SW 1271 (cell line): Measurements from ENCODE around the gene SF1.

Experiments used
- DNase-seq, 2 experiments: peaks; one replicate each; lab custom pipeline; 2025; lab: John Stamatoyannopoulos, UW

SF1 gene

GRCh38 chr11:64745189-64745520 lies 33.2 kb downstream of the SF1 start:
- DNase-seq, result no peak

DNA sequence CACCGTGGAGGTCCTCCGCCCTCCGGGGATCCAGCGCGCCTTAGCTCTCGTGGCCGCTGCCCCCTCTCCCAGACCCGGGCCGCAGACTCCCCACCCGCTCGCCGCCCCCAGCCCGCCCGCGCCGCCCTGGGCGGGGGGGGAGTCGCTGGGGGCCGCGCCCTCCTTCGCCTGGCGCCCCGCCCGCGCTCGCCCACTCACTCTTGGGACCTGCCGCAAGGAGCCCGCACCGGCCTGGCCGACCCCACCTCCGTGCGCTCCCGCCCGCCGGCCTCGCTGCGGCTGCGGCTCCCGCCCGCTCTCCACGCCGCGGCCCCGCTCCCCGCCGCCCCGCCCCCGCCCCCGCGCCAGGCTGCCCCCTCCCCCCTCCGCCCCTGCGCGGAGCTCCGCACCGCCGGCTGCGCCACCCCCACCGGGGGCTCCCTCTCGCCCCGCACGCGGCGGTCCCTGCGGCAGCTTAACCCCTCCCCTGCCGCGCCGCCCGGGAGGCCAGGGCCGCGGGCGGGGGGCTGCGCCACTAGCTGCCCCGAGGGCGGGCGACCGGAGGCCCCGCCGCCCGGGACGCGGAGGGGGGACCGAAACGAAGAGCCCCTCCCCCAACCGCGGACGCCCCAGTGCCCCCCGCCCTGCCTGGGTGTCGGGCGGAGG lies 33.7 kb downstream of the SF1 start:
- DNase-seq, result no peak

- DNase-seq, result no peak
Observed at GRCh38 chr11:64743591-64744543, 34.5 kb downstream of the SF1 start, which contains the start of gene RASGRP2. RASGRP2 (minus strand) TSS chr11:64744142; CDS start chr11:64742866, 1,276 bp downstream.

DNA sequence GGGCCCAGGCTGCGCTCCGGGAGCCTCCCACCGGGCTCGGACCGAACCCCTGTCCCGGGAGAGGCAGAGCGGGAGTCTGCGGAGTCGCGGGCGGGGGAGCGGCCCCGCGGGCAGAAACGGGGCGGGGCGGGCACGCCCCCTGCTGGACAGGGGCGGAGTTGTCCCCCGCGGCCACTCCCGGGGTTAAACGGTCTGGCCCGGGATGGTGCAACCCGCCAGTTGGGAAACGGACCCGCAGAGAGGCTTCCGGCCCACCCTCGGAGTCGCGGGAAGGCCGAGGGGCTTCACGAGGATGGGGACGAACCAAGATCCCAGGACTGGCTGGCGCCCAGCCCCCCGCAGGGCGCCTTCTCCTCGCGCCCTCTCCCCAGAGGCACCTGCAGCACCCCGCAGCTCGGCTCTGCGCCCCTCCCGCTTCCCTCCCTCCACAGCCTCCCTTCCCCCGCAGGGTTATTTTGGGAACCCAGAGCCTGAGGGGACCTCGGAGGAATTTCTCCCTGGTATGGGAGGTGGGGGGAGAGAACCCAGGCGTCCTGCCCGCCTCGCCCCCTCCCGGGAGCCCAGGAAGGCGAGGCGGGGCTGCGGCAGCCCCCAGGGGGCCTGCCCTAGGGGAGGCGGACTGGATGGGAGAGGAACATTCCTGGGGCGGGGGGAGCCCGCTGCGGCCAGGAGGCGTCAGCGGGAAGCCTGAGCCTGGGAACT lies 35.3 kb downstream of the SF1 start:
- peak in 1 of 2 experiments; percentile 11 for DNase-seq

DNA sequence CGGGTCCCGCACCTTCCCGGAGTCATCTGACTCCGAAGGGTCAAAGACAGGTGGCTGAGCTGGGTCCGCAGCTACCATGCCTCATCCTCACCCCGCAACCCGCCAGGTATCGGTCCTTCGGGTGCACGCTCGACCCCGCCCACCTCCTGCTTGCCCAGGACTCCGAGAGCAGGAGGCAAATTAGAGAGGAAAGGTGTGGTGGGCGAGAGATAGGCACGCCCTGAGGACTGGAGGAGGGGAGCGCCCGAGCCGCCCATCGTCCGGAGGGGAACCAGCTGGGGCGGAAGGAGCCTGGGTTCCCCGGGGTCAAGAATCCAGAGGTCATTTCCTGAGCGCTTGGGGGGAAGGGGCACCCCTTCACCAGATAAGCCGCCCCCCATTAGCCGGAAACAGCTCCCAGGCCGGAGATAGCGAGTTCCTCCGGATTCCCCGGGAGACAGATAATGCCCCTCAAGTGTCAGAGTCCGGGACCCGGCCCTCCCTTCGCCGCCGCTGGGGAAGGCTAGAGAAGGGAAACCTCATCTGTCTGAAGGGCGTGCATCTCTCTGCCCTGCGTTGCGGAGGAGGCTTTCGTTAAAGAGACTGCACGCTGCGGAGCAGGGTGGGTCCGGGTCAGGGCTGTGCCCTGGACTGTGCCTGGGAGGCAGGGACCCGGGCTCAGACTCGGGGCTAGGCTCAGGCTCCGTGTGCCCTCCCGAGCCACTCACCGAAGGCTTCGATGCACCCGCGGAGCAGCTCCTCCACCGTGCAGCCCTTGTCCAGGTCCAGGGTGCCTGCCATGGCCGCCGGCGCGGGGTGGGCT lies 36.1 kb downstream of the SF1 start:
- DNase-seq, result no peak

- DNase-seq, result no peak
Observed at GRCh38 chr11:64741375-64742086, 36.8 kb downstream of the SF1 start.

- no peak for DNase-seq
Observed at GRCh38 chr11:64739871-64740270, 38.5 kb downstream of the SF1 start.

DNA sequence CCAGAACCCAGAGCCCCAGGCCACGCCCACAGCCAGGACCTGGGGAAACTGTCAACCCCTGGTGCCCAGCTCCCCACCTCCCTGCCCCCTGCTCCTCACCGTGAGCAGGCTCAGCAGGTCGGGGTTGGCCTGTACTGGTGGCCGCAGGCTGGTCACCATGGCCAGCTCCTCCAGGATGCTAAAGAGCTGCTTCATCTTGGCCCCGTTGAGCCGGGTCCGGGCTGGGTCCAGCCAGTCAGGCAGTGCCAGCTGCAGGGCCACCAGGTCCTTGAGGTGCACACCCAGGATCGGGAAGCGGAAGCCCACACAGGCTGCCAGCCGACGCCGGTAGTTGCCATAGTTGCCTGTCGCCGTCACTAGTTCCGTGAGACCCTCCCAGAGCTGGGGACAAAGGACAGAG lies 41.7 kb downstream of the SF1 start:
- DNase-seq, result no peak

GRCh38 chr11:64735725-64736259 lies 42.5 kb downstream of the SF1 start:
- DNase-seq, result no peak

GRCh38 chr11:64734811-64735724 lies 43.3 kb downstream of the SF1 start:
- no peak for DNase-seq

GRCh38 chr11:64731601-64732000 lies 46.7 kb downstream of the SF1 start:
- no peak for DNase-seq

GRCh38 chr11:64729851-64730382 lies 48.4 kb downstream of the SF1 start:
- no peak for DNase-seq

GRCh38 chr11:64728757-64729365 lies 49.5 kb downstream of the SF1 start:
- DNase-seq, result no peak

- DNase-seq, result no peak
Observed at GRCh38 chr11:64726867-64727530, 51.3 kb downstream of the SF1 start.

- DNase-seq, result no peak
Observed at GRCh38 chr11:64726211-64726641, 52.1 kb downstream of the SF1 start.

DNA sequence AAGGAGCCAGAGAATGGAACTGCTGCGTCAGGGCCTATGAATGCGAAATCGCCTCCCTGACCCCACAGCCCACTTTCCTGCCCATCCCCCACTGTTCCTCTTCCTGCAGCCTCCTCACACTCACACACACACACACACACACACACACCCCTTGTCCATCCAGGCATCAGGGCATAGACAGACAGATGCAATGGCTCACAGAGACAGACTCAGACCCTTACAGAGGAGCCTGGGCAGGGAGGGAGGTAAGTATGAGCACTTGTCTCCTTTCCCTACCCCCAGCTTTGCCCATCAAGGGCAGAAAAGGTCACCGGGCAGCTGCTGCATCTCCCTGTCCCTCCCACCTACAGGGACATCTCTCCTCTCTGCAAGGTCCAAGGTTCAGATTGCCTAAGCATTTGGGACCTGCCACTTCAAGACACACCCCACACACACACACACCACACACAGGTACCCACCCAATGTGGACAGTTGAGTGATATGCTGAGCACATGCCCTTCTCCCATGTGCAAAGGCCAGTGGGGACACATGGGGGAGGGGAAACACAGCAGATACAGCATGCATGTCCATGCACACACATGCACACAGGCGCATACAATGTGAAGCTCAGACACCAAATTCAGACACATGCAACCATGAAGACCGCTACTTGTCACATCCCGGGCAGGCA lies 53.3 kb downstream of the SF1 start:
- DNase-seq, result no peak

GRCh38 chr11:64723907-64724862 lies 54.2 kb downstream of the SF1 start:
- no peak for DNase-seq
